ENCODE measurements around the gene WBP11.
A peak's percentile ranks its signal among the peaks of the same experiment; 100 is the strongest.

The WBP11 gene

DNA sequence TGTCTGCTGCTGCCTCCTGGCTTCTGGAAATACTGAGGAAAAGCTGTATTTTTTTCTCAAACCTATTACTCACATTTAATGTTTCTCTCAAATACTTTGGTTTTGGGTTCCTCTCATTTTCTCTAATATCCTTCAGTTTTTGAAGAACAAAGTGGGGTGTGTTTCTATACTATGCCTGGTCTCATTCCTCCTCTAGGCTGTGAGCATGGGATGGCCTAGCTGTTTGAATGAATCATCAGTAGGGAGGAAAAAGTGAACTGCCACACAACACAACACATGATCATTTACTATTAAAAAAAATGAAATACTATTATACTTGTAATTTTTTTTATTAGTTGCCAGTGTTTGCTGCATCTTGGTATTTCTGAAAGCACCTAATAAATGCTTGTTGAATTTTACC lies 22.0 kb upstream of the WBP11 start:
- DNase-seq (ENCODE audit: low read depth in 2 of 3, low spot score in 2 of 3) = no peak

DNA sequence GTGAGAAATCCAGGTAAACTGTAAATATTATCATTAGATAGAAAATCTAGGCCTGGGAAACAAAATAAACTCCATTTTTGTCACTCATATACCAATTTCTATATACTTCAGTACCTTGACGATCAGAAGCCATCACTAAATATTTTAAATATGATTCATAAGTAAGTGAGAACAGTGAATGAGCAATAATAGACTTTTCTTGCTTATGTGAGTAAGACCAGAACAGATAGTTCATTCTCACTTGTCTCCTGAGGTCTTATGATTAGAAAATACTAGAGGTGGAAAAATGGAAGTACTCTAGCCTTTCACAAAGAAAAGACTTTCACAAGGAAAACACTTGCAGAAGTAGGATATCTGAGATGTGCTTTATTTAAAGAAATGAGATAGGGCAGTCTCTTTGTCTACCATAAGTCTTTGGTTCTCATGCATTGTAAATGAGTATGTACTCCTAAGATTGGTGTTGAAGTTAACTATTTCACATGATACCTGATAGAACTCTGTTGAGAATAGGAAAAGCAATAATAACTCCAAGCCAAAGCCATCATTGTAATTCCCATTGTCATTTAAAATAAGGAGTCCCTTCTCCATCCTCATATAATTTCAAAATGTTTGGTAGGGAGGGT lies 20.8 kb upstream of the WBP11 start:
- no peak for DNase-seq (ENCODE audit: low read depth in 2 of 3, low spot score in 2 of 3)

DNA sequence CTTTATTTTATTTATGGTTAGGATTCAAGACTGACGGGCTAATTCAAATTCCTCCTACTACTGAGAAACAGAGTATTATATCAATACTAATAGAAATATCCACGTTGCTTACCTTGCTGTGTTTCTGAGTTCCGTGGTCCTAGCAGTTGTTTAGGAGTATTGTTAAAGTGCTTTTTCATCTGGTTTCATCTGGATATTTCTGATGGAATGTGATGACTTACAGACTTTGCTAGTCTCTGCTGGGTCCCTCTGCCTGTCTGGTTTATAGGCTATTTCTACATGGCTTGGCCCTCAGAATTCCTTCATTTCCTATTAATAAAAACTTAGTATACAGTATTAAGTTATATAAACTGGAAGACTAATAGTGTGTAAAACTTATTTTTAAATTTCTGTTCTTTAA lies 10.7 kb upstream of the WBP11 start, which contains the start of gene SMCO3:
Gene SMCO3, minus strand, starts transcription at position 169 of the 400 bp plus-strand sequence. CDS start 7,502 bp downstream, outside the sequence.
- DNase-seq (ENCODE audit: low read depth in 2 of 3, low spot score in 2 of 3) = no peak

DNA sequence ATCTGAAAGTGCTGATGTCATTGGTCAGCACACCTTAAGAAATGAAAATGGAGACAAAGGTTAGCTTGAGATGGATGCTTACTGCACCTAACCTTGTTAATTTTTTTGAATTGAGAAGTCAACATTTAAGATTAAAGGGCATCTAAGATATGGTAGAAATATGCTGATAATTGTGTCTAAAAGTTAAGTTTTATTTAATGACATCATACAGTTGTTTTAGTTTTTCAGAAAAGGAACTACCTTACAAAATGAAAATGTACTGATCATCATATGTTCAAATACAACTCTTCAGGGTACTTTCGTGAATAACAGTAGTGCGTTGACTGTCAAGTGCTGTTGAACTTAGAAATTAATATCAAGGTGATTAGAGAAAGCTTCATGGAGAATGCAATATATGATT lies 8.2 kb upstream of the WBP11 start:
- DNase-seq (ENCODE audit: low read depth in 2 of 3, low spot score in 2 of 3) = no peak

DNA sequence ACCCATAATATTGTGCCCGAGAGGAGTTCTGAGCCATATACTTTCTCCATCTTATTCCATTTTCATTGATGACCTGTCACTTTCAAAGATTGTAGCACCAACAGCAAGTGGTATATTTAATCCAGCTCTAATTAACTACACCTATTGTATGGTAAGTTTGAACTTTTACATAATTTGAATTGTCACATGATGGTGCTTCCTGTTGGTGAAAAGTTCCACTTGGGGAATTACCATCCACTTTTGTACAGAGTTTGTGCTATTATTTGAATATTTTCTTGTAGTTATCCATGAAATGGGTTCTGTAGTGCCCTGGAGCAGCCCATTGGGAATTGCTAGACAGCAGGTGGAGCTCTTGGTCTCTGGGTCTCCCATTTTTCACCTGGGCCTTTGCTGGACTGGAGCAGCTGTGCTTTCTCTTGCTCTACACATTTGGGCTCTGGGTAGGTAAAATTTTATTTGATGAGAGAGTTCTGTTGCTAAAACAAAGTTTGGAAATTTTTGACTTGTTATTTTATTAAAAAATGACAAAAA lies 7.7 kb upstream of the WBP11 start:
- no peak for DNase-seq (ENCODE audit: low read depth in 2 of 3, low spot score in 2 of 3)

DNA sequence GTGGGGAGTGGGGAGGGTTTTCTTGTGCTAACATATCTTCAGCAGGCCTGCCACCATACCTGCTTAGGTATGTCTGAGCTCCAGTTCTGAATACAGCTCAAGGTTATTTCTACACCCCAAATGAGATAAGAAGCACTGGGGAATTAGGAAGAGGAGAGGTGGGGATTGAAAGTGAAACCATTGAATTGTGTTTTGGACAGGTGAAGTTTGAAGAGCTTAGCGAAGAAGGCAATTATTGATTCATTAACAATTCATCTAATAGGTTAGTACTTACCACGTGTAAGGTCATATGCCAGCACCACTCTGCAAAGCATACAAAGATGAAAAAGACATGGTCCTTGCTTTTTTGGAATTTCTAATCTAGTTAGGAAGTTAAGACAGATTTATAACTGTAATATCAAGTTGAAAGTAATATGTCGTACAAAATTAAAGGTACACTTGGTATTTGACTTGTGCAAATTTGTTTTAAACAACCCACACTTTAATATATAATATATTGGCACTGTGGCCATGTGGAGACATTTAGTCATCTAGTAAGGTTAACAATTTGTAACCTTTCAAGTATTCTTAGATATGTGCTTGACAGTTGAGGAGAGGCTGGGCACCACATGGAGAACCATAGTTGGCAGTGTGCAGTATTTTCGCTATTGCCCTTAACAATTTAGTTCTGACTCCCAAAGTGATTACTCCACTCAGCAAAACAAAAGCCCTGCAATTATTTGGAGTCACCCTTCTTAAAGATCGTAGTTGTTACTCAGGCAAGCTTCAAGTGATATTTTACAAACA lies 7.1 kb upstream of the WBP11 start:
- DNase-seq (ENCODE audit: low read depth in 2 of 3, low spot score in 2 of 3) = no peak

DNA sequence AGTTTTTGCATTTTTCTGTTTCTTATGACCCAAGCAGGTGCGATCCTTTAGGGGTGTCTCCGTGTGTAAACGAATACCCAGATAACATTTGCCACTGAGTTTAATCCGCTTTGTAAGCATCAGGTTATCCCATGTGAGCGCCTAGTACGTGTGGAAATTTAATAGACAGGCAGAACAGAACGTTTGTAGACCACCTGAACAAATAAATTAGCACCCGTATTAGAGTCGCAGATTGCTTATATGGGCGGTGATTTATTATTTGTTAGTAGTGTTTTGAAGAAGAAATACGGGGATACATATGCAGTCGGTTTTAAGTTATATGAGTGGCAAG lies 517 bp upstream of the WBP11 start:
- DNase-seq (ENCODE audit: low read depth in 2 of 3, low spot score in 2 of 3) = no peak

DNA sequence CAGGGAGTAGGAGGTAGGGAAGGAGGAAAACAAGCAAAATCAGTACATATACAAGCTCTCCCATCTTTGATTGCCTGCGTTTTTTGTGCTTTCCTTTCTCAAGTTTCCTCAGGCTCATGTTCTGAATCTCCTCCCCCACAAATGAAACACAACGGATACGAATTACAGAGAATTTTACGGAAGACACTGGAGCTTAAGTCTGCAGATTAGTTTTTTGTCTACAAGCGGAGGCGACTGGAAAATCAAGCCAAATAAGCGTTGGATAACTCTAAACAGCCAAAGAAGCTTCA lies 612 bp downstream of the WBP11 start:
- no peak for DNase-seq (ENCODE audit: low read depth in 2 of 3, low spot score in 2 of 3)

DNA sequence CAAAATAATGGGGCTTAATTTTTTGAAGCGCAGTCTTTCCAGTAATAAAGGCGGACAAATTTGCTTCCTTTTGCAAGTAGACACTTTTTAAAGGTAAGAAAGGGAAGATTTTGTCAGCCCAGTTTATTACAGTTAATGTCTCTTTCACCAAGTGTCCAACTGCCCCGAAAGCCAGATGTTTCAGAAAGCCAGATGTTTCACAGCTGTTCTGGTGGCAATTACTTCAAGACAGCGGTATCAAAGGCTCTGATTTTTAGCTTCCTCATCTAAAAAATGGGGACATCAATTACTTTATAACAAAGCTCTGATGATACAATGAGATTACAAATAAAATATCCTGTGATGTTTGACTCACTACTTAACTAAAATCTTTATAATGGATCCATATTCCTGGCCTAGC lies 1.0 kb downstream of the WBP11 start:
- DNase-seq (ENCODE audit: low read depth in 2 of 3, low spot score in 2 of 3) = no peak

DNA sequence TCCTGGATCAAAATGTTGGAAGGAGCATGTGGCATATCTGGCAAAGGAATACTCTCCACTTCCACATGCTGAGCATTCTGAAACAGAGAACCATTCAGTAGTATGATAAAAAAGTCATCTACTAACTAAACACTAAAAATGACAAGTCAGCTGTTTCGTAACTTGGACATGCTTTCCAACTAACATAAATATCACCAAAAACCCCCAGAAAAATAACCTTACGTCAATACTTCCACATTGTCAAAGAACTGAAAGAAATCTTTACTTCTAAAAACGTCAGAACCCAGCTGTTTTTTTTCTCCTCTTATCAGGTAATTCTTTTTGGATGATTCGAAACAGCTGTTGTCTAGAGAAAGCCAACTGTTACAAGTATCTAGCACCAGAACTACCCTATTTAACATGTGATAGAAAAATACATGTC lies 8.2 kb downstream of the WBP11 start:
- no peak for DNase-seq (ENCODE audit: low read depth in 2 of 3, low spot score in 2 of 3)

DNA sequence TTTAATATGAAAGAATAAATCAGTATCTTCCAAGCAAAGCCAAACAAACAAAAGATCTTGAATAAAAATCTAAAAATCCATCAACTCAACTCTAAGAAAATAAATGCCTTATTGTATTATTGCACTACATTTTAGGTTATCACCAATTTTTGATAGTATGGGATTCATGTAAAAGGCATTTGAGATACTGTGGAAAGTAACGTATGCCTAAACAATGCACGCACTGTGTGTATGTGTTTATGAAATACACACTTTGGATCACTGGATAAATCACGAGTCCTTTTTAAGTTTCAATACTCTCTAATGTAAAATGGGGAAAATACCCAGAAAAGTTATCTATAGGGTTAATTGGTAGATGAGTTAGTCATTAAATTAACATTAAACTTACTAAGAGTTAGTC lies 17.7 kb downstream of the WBP11 start:
- DNase-seq (ENCODE audit: low read depth in 2 of 3, low spot score in 2 of 3) = no peak

DNA sequence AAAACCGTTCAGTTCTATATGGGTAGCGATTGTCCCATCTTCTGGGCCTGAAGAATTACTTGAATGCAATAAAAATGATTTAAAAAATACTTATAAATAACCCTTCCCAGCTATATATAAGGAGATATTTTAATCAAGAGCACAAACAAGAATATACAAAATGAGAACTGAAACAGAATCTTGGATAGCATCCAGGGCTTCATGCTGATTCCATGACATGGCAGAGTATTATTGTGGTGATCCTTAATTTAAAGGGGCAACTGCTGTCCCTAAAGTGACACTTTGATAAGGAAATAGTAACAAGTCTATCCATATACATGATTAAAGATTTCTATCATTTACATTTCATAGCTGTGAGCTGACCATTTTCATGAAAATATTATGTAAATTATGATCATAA lies 18.8 kb downstream of the WBP11 start:
- DNase-seq (ENCODE audit: low read depth in 2 of 3, low spot score in 2 of 3) = no peak

DNA sequence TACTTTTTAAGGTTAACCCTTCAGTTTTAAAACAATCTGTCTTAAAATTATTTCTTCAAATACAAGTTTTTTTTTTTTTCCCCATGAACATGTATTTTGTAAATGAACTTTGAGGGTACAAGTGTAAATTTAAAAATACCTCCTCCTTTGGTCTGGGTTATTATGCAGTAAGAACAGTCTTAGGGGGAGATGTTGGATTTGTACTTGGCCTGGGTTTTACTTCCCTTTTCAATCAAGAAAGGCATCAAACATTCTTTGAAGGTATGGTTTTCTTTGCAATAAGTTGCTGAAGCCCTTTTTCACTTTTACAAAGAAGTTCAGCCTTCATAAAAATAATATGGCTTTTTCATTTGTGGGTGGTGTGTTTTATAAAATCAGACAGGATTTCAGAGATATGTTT lies 20.5 kb downstream of the WBP11 start:
- no peak for DNase-seq (ENCODE audit: low read depth in 2 of 3, low spot score in 2 of 3)

DNA sequence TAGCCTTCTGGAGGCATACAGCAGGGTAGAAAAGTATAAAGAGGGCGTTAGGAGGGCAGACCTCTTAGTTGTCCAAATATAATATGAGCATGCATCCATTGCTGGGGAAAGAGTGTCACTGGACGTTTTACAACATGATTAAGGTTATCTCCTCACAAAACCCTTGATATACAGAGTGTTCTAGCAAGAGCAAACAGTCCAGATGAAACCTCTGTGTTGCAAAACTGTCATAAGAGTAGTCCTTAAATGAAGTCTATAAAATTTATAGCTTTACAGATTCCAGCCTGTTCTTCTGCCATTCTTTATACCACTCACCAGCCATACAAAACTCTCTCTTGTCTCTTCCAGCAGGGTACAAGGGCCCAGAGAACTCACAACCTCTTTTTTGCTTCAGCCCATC lies 21.7 kb downstream of the WBP11 start:
- DNase-seq (ENCODE audit: low read depth in 2 of 3, low spot score in 2 of 3) = no peak

DNA sequence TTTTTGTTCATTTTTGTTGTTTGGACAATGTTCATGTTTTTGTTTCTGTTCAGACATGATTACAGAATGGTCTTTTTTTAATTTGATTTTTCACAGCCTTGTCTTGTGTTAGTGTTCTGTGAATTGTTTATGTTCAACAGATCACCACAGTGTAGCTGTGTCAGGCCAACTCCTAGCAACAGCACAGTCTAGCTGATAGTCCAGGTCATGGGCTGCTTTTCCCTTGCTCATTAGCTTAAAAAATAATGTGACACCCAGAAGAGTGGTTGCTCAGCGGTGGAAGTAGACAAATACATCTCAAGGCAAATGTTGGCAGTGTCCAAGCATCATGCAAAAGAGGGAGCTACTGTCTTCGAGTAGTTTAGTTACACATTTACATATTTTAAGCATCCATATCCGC lies 22.4 kb downstream of the WBP11 start:
- no peak for DNase-seq (ENCODE audit: low read depth in 2 of 3, low spot score in 2 of 3)

DNA sequence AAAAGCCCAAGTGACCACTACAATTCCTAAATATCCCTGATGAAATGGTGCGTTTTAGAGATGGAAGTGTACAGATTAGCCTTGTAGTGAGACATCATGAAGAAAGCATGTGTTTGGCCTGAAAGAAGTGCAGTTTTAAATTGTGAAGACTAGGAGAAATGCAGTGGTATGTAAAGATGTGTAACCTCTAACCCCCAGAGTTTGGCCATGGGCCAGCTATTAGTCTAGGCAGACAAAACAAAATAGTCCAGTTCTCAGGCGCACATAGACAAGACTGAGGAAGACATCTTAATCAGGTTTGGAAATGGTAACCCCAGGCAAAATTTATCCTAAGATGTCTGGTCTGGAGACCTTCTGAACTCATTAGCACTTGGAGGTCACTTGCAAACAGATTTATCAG lies 23.4 kb downstream of the WBP11 start:
- DNase-seq (ENCODE audit: low read depth in 2 of 3, low spot score in 2 of 3) = no peak

DNA sequence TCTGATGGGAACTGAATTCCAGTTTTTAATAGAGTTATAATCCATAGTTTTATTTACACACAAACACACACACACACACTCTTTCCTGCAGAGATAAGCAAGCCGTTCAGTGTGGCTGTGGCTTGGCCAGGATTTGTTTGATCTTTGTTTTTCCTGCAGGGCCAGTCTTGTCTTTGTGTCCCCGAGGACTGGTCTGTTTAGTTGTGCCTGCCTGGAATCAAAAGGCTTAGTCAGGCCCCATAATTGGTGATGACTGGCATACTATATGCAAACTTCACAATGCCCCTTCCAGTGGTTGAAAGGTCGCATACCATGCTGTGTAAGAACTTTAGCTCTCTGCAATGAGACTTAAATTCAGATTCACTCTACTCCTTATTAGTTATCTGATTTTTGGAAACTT lies 26.0 kb downstream of the WBP11 start:
- no peak for DNase-seq (ENCODE audit: low read depth in 2 of 3, low spot score in 2 of 3)

DNA sequence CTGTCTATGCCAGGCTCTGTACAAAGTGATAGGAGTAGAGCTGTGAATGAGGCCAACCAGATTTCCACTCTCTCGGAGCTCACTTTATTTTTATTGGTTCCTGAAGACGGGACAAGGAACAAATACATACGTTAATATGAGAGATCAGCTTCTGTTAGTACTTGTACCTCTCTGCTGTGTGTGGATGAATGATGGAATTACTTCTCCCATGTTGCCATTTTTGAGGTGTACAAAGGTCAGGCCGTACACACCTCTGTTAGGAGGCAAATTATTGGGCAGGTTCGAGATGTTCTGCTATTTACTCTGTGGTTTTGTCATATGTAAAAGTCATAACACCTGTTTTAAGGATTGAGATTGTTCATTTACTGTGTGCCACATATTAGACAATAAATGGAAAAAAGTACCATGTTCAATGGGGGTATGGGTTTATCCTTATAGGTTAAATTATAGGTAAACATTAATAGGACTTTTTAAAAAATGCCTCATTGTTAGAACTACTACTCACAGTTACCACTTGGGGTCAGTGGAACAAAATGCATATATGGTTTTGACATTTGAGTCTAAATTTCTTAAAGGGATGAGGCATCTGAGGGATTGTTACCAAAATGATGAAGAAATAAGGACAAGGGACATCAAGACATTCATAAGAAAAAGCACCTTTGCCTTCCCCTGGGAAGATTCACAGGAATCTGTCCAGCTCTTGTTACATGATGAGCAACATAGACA lies 26.9 kb downstream of the WBP11 start:
- DNase-seq (ENCODE audit: low read depth in 2 of 3, low spot score in 2 of 3) = no peak

DNA sequence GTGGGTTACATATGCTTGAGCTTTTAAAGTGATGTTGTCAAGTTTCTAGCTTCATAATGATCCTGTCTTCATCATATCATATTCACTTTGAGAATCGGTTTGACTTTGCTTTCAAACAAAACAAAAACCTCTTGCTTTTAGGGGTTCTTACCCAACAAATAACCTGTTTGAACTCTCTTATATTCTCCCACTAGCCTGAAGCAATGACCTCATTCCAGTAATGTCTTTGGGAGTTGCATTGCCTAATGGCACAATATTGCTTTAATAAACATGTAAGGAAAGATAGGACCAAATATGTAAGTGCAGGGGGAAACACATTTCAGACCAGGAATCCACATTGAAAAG lies 27.7 kb downstream of the WBP11 start:
- DNase-seq (ENCODE audit: low read depth in 2 of 3, low spot score in 2 of 3) = no peak

DNA sequence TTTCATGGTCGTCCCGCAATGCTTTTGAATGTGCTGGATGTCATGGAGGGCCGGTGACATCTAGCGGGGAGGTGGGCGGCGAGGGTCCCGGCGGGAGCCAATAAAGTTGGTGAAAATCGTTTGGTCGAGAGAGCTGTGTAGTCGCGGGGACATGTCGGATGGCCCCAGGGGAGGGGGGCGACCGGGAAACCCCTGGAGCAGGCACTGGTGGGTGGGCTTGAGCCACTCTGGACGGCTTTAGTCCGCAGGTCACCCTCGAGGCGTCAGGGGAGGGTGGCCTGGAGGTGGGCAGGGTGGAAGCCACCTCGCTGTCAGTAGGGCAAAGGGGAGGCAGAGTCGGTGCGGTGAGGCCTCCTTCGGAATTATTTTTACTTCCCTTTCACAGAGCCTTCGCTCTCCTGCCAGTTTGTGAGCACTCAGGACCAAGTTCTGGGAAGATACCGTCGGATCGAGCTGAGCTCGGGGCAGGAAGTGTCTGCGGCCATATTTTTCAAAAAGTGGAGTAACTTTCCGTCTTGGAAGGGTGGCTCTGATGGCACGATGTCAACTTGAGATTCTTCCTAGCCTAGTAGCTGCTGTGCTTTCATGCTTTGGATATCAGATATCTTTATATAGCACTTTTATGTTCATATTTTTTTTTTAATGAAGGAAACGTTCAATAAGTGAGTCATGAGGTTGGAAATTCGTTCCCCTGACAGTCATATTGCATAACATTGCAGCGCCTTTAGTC lies 28.2 kb downstream of the WBP11 start:
- DNase-seq (ENCODE audit: low read depth in 2 of 3, low spot score in 2 of 3) = peak in 2 of 3 experiments; percentile 7 to 18

DNA sequence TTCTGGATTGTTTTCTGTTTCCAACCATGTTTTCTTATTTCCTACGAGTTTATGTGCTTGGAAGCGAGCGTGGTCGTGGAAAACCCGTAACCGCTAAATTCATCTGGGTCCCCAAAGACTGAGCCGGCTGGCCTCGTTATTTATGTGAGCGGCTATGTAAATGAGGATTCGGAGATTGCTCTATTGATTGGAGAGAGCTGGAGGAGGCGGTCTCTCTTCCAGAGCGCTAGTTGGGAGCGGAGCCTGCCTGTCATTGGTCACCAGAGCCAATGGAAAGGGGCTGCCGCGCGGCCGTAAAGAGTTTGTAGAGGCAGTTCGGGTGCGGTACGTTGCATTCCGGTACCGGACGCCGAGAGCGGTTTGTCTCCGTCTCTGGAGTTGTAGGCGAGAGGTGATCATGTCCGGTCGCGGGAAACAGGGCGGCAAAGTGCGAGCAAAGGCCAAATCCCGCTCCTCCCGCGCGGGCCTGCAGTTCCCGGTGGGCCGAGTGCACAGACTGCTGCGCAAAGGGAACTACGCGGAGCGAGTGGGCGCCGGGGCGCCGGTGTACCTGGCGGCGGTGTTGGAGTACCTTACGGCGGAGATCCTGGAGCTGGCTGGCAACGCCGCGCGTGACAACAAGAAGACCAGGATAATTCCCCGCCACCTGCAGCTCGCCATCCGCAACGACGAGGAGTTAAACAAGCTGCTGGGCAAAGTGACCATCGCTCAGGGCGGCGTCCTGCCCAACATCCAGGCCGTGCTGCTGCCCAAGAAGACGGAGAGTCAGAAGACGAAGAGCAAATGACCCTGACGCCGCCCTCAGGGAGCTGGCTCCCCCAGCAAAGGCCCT lies 29.0 kb downstream of the WBP11 start:
- peak; percentile 69 to 74 (median 72) for DNase-seq (ENCODE audit: low read depth in 2 of 3, low spot score in 2 of 3)

Data from activated CD8-positive, alpha-beta memory T cell treated with anti-CD3 and anti-CD28 coated beads for 48 hours (primary cell).